ENCODE results near the gene WFDC12. TPM values are rescaled to one million over a fixed set of nuclear protein-coding genes. Genes with fewer than 3 reads are reported as not detected.
A peak's percentile ranks its signal among the peaks of the same experiment; 100 is the strongest.

WFDC12 gene
- polyA plus RNA-seq, 1 donor (not counting 4 experiments of a cell fraction or from before 2014, with no cell fraction given), result 1.8 TPM

- no peaks in the 10 kb centered on the region for H4K20me1 ChIP-seq (ENCODE audit: control insufficient read depth, extremely low read depth, insufficient read depth, low read length)
- no peaks in the 10 kb centered on the region for H3K36me3 ChIP-seq (ENCODE audit: control insufficient read depth in 2 of 2, extremely low read depth in 1 of 2, insufficient read depth in 2 of 2, low read length in 2 of 2)
- H3K27ac ChIP-seq (ENCODE audit: control insufficient read depth, insufficient read depth, low read length), result no peak overlapping the region
- DNase-seq (ENCODE audit: low read depth, low spot score) (no peak), FAIRE-seq (no peak)
- dilution Hi-C loops (cut with MboI; ENCODE audit: extremely low pct_ligation_motif_present, low sequenced_read_pairs), result no loop called here
- no peaks in the 10 kb centered on the region for H3K27me3 ChIP-seq (ENCODE audit: control insufficient read depth, extremely low read depth, insufficient read depth, low read length)
- no peaks in the 10 kb centered on the region for H3K9me3 ChIP-seq (ENCODE audit: control insufficient read depth, low read depth, low read length)
- no peak overlapping the region for H3K4me2 ChIP-seq (ENCODE audit: control insufficient read depth, extremely low read depth, insufficient read depth, low read depth, low read length)
- no peaks in the 10 kb centered on the region for H3K9me1 ChIP-seq (ENCODE audit: control insufficient read depth, extremely low read depth, insufficient read depth, low read length)
- no peak overlapping the region for H3K4me3 ChIP-seq (ENCODE audit: control insufficient read depth in 2 of 3, extremely low read depth in 1 of 3, insufficient read depth in 2 of 3, low read depth in 1 of 3, low read length in 3 of 3)
- no peak for TF ChIP-seq EZH2 (IDR thresholded peaks at IDR 0.05; ENCODE audit: low read length)
- TF ChIP-seq, protein P1, sequence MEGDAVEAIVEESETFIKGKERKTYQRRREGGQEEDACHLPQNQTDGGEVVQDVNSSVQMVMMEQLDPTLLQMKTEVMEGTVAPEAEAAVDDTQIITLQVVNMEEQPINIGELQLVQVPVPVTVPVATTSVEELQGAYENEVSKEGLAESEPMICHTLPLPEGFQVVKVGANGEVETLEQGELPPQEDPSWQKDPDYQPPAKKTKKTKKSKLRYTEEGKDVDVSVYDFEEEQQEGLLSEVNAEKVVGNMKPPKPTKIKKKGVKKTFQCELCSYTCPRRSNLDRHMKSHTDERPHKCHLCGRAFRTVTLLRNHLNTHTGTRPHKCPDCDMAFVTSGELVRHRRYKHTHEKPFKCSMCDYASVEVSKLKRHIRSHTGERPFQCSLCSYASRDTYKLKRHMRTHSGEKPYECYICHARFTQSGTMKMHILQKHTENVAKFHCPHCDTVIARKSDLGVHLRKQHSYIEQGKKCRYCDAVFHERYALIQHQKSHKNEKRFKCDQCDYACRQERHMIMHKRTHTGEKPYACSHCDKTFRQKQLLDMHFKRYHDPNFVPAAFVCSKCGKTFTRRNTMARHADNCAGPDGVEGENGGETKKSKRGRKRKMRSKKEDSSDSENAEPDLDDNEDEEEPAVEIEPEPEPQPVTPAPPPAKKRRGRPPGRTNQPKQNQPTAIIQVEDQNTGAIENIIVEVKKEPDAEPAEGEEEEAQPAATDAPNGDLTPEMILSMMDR (optimal IDR thresholded peaks at IDR 0.05 in 1 of 3, IDR thresholded peaks at IDR 0.05 in 1 of 3, conservative IDR thresholded peaks at IDR 0.05 in 1 of 3; ENCODE audit: extremely low read depth in 1 of 3, insufficient read depth in 2 of 3, low read length in 3 of 3), result peak; percentile 49 to 72 (median 58)
- no peak overlapping the region for H2AFZ ChIP-seq (ENCODE audit: control insufficient read depth, low read length)
- H3K4me1 ChIP-seq (ENCODE audit: control insufficient read depth, extremely low read depth, insufficient read depth, low read length), result peaks cover 22% of the 10 kb centered on the region
- H3K79me2 ChIP-seq (ENCODE audit: control insufficient read depth, insufficient read depth, low read length), result no peaks in the 10 kb centered on the region
- no peak overlapping the region for H3K9ac ChIP-seq (ENCODE audit: control insufficient read depth, extremely low read depth, insufficient read depth, low read length)
Observed at GRCh38 chr20:45111799-45112471, 12.3 kb downstream of the WFDC12 start.

DNA sequence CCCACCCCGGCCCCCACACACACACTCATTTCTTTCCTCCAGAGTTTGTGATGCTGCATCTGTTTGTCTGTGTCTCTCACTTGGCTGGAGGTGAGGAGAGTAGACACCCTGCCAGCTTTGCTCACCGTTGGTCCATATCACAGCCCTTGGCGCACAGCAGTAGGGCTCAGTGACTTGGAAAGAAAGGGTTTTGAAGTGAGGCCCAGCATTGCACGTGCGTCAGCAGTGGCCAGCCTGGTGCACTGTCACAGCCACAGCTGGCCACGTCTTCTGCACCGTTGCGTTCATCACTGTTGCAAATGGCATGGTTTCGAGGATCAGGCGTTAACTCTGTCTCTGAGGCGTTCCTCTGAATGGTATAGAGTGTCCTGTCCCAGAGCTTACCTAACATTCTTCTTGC lies 13.0 kb downstream of the WFDC12 start:
- no peak overlapping the region for H3K9ac ChIP-seq (ENCODE audit: control insufficient read depth, extremely low read depth, insufficient read depth, low read length)
- no peaks in the 10 kb centered on the region for H3K79me2 ChIP-seq (ENCODE audit: control insufficient read depth, insufficient read depth, low read length)
- H4K20me1 ChIP-seq (ENCODE audit: control insufficient read depth, extremely low read depth, insufficient read depth, low read length), result no peaks in the 10 kb centered on the region
- peaks cover 22% of the 10 kb centered on the region for H3K4me1 ChIP-seq (ENCODE audit: control insufficient read depth, extremely low read depth, insufficient read depth, low read length)
- FAIRE-seq (no peak), DNase-seq (ENCODE audit: low read depth, low spot score) (no peak)
- H3K4me3 ChIP-seq (ENCODE audit: control insufficient read depth in 2 of 3, extremely low read depth in 1 of 3, insufficient read depth in 2 of 3, low read depth in 1 of 3, low read length in 3 of 3), result no peak overlapping the region
- H3K27ac ChIP-seq (ENCODE audit: control insufficient read depth, insufficient read depth, low read length), result no peak overlapping the region
- H3K27me3 ChIP-seq (ENCODE audit: control insufficient read depth, extremely low read depth, insufficient read depth, low read length), result no peaks in the 10 kb centered on the region
- H3K9me1 ChIP-seq (ENCODE audit: control insufficient read depth, extremely low read depth, insufficient read depth, low read length), result no peaks in the 10 kb centered on the region
- H2AFZ ChIP-seq (ENCODE audit: control insufficient read depth, low read length), result no peak overlapping the region
- H3K36me3 ChIP-seq (ENCODE audit: control insufficient read depth in 2 of 2, extremely low read depth in 1 of 2, insufficient read depth in 2 of 2, low read length in 2 of 2), result no peaks in the 10 kb centered on the region
- H3K4me2 ChIP-seq (ENCODE audit: control insufficient read depth, extremely low read depth, insufficient read depth, low read depth, low read length), result no peak overlapping the region
- no peaks in the 10 kb centered on the region for H3K9me3 ChIP-seq (ENCODE audit: control insufficient read depth, low read depth, low read length)
- TF ChIP-seq, protein P1 (optimal IDR thresholded peaks at IDR 0.05 in 1 of 3, IDR thresholded peaks at IDR 0.05 in 1 of 3, conservative IDR thresholded peaks at IDR 0.05 in 1 of 3; ENCODE audit: extremely low read depth in 1 of 3, insufficient read depth in 2 of 3, low read length in 3 of 3), result no peak
- TF ChIP-seq EZH2 (IDR thresholded peaks at IDR 0.05; ENCODE audit: low read length), result no peak
- dilution Hi-C loops (cut with MboI; ENCODE audit: extremely low pct_ligation_motif_present, low sequenced_read_pairs), result no loop called here

All from keratinocyte (primary cell).